Measurements from ENCODE around the gene SLC13A2.

DNA sequence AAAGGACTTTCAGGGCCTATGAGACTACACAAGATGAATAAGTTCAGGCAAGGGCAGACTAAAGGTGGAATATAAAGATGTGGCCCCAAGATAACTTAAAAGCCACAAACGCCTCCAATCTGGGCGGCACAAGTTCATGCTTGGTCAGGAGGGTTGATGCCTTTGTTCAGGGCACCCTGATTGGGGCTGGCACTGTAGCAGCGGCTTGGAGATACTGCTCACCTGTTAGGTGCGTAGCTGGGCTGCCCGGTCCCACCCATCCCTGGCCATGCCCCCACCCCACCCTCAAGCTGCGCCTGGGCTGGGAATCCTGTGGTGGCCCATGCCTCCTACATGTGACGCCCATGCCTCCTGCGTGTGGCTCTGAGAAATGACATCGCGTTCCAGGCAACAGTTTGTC is 12.5 kb upstream of the SLC13A2 start:
- no peak for TF ChIP-seq CTCF (IDR thresholded peaks at IDR 0.05; ENCODE audit: insufficient read depth, low read depth, low read length)
- TF ChIP-seq EZH2 (IDR thresholded peaks at IDR 0.05; ENCODE audit: insufficient read depth, low read length): no peak

Measured in astrocyte (in vitro differentiated cells and primary cell).